Measurements from ENCODE around the gene STYXL1.

DNA sequence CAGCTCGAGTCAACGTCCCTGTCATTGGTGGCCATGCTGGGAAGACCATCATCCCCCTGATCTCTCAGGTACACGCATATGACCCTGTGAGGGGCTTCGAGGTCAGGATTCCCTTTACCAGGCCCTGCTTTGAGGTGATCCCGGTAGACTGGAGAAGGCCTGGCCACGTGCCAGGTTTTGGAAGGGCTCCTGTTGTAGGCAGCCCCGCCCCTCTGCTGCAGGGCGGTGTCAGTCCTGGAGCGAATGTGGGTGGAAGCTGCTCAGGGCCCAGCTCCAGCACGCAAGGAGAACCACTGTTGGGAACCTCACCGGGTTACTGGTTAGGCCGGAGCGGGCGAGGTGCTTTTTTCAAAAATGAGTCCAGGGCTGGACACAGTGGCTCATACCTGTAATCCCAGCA, 15.7 kb upstream of the STYXL1 start:
- TF ChIP-seq, protein P1, sequence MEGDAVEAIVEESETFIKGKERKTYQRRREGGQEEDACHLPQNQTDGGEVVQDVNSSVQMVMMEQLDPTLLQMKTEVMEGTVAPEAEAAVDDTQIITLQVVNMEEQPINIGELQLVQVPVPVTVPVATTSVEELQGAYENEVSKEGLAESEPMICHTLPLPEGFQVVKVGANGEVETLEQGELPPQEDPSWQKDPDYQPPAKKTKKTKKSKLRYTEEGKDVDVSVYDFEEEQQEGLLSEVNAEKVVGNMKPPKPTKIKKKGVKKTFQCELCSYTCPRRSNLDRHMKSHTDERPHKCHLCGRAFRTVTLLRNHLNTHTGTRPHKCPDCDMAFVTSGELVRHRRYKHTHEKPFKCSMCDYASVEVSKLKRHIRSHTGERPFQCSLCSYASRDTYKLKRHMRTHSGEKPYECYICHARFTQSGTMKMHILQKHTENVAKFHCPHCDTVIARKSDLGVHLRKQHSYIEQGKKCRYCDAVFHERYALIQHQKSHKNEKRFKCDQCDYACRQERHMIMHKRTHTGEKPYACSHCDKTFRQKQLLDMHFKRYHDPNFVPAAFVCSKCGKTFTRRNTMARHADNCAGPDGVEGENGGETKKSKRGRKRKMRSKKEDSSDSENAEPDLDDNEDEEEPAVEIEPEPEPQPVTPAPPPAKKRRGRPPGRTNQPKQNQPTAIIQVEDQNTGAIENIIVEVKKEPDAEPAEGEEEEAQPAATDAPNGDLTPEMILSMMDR (IDR thresholded peaks at IDR 0.05): no peak
- no peak for TF ChIP-seq POLR2A (IDR thresholded peaks at IDR 0.05)

Measured in right lobe of liver (tissue), 4 donors.